GM21717 (cell line): Measurements from ENCODE around the gene FERMT1.

Experiments used
- ATAC-seq: cut with Tn5 transposase; IDR thresholded peaks from one replicate; pipeline ENCODE4 v1.9.1; 2021; ENCODE audit warnings: mild to moderate bottlenecking, moderate library complexity; ENCODE audit not compliant: unreplicated experiment

Gene FERMT1, protein sequence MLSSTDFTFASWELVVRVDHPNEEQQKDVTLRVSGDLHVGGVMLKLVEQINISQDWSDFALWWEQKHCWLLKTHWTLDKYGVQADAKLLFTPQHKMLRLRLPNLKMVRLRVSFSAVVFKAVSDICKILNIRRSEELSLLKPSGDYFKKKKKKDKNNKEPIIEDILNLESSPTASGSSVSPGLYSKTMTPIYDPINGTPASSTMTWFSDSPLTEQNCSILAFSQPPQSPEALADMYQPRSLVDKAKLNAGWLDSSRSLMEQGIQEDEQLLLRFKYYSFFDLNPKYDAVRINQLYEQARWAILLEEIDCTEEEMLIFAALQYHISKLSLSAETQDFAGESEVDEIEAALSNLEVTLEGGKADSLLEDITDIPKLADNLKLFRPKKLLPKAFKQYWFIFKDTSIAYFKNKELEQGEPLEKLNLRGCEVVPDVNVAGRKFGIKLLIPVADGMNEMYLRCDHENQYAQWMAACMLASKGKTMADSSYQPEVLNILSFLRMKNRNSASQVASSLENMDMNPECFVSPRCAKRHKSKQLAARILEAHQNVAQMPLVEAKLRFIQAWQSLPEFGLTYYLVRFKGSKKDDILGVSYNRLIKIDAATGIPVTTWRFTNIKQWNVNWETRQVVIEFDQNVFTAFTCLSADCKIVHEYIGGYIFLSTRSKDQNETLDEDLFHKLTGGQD

GRCh38 chr20:6122873-6123648 lies at the start of gene FERMT1:
TSS of gene FERMT1 (minus strand) at chr20:6123030. CDS start at chr20:6119554, 3,476 bp downstream.
- no peak for ATAC-seq

DNA sequence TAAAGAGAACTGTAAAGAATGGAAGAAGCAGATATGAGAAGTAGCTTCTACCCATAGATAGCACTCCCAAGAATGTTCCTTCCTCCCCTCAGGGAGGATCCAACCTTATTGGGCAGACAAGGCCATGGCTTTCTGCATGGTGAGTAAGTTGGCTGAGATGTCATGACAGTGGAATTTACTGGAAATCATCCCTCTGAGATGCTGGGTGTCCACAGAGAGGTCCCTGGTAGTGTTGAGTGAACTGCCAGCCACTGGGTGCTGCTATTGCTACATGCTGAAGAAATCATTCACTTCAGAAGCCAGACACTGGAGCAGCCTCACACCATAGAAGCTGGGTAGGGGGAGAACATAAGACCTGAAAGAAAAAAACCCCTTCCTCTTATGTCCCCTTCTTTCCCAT lies 46.4 kb upstream of the FERMT1 start:
- ATAC-seq: no peak

DNA sequence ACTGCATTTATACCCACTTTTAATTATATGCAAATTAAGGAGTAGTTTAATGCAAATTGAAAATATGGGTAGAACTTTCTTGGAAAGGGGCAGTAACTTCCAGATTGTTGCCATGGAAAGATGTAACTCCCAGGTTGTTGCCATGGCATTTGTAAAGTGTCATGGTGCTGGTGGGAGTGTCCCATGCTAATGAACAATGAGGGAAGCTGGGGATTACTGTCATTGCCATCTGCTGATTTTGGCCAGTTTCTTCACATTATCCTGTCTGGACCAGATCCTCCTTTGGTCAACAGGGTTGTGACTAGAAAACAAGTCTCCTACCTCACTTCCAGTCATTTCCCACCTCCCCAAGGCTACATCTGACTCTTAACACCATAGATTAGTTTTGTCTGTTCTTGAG lies 45.4 kb upstream of the FERMT1 start:
- no peak for ATAC-seq

- ATAC-seq: no peak
These were observed 42.5 kb upstream of the FERMT1 start for GRCh38 chr20:6165346-6165745.

DNA sequence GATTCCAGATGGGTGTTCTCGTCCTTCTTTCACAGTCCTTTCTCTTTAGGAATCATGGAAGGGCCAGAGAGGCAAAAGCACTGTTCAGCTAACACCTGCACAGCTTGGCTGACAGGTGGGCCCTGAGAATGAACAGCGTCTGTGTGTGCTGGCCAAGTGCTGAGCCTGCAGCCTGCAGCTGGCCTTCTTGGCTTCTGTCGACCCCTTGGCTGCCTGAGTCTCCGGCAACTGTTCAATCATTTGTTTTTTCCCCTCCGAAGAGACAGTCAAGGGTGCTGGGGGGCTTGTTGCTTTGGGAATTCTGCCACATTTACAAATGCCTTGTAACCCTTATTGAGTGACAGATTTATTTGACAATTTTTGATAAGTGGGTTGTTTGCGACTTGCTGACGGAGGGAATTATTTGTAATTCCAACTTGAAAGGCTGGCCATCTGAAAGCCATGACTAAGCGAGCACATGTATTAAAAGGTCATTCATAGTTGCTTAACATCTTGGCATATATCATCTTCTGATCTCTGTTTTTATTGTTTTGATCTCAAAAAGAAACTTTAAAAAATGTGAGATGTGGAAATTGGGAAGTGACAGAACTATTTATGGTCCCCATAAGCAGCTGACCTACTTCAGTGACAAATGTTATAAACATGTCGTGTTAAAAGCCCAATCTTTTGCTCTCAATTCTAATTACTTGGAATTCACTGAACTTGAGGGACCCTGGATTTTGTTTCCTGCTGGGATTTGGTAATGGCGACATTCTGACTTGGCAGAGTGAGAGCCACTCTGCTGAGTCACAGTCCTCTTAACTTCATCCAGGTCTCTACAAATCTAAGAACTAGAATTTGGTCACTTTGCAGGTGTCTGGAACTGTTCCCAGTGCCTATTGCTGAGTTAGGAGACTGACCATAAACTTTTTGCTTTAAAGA lies 41.9 kb upstream of the FERMT1 start:
- no peak for ATAC-seq

- ATAC-seq: no peak
These were observed 37.9 kb upstream of the FERMT1 start for GRCh38 chr20:6160736-6161135.

- no peak for ATAC-seq
These were observed 34.5 kb upstream of the FERMT1 start for GRCh38 chr20:6157345-6157744.

DNA sequence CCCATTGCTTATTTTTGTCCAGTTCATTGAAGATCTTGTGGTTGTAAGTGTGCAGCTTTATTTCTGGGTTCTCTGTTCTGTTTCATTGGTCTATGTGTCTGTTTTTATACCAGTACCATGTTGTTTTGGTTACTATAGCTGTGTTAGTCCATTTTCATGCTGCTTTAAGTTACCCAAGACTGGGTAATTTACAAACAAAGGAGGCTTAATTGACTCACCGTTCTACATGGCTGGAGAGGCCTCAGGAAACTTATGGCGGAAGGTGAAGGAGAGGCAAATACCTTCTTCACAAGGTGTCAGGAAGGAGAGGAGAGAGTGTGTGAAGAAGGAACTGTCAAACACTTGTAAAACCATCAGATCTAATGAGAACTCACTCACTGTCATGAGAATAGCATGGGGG lies 29.9 kb upstream of the FERMT1 start:
- ATAC-seq: no peak

- no peak for ATAC-seq
These were observed 25.2 kb upstream of the FERMT1 start for GRCh38 chr20:6148073-6148472.

GRCh38 chr20:6142348-6142993 lies 19.6 kb upstream of the FERMT1 start:
- ATAC-seq: no peak

- ATAC-seq: no peak
These were observed 18.1 kb upstream of the FERMT1 start for GRCh38 chr20:6140947-6141346.

DNA sequence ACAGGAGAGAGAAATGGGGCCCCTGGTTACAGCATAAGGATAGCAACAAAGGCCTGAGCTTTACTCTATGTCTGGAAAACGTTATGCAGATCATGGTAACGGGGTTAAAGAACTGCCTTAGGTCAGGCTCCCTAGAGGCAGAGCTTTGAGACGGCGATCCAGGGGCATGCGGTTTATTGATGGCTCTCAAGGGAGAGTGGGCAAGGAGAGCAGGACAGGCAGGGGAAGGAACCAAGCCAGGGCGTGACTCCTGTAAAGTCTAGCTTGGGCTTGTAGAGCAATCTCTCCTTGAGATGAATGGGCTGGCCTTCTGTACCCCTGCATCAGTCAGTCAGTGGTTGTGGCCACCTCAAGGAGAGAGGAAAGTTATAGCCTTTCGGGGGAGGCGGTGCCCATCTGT lies 12.5 kb upstream of the FERMT1 start:
- ATAC-seq: no peak

DNA sequence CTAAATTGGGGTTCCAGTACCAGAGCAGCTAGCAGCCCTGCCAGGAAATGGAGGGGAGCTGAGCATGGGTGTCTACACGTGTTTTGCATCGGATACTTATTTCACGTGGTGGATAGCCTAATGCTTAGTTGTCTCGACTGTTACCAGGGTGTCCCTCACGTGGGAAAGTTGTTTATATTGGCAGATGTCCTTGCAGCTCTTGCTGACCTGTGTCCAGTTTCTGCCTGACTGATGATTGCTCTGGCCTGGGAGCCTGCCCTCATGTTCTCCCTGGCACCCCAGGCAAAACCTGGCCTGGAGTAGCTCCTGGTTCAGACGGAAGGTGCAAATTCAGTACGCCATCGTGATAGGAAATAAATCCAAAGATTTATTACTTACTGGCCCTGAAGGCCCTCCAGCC lies 11.8 kb upstream of the FERMT1 start:
- ATAC-seq: no peak

DNA sequence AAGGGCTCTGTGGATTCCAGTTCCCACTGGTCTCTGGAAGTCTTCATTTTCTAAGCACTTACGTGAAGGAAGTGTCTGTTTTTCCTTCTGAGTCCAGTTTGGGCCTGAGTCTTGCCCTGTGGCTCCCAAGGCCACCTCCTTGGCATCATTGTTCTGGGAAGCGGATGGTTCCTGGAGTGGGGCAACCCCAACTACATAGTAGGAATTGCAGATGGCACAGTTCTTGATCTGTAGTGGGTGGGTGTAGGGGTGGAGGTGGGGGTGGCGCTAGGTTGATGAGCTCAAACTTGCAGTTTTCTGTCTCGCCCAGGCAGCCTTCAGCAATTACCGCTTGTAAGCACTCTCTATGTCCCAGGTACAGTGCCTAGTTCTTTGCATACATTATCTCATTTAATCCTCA lies 7.2 kb upstream of the FERMT1 start:
- no peak for ATAC-seq

- no peak for ATAC-seq
These were observed 5.0 kb upstream of the FERMT1 start for GRCh38 chr20:6127825-6128224.

DNA sequence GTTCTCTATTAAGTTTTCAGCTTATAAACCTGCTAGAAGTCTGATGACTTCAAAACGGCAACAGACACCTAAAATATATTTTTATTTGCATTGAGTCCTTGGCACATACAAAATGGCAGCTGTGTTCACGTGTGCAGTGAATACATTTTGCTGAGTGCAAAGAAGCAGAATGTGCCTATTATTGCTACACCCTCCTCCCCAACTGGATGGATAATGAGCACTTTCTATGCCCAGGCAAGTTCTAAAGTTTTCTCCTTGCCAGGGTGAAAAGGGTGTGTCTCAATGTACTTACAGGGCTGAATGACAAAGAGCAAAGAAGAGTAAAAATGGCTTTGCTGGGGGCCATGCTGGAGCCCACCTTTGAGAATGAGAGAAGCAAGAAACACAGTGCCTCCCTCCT lies 4.0 kb upstream of the FERMT1 start:
- no peak for ATAC-seq

DNA sequence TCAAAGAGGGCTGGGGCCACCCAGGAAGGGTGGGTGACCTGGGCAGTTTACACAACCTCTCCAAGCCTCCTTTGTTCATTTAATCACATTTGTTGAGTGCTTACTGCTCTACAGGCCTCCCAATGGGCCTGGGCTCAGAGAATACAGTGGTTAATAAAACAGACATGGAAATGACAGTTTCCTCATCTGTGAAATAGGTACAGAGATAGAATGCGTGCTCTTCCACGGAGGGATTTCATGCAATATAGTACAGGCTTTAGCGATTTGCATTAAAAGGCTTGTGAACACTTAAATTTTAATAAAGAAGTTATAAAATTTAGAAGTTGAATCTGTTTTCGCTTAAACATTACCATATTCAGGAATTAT lies 802 bp upstream of the FERMT1 start:
- no peak for ATAC-seq

DNA sequence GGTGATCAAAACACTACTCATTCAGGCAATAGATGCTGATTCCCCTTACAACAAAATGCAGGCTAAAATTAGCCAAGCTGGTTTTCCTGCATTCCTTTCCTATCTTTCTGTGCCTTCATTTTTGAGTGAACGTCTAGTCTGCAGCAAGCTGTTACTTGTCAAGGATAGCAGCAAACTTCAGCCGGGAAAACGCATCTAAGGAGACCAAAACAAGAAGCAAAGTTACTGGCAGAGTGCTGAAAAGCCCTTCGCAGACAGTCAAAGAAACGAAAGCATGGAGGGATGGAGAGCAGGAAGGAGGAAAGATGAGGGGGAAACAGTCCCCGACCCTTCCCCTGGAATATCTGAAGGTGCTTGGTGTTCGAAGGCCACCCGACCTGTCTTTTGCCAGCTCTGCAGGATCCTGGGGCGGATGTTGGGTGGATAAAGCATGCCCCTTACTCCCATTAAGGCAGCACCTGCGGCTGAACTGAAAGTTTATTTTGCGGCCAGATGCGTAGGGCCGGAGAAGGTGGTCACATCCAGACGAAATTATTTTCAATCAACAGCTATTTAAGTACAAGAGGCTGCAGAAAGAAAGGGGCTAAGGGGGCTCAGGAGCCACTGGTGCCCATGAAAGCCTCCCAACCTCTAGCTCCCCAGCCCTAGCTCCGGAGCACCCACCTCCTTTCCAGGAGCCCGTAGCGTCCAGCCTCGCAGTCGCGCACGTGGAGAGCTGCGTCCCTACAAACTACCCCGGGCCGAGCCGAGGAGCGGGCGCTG lies 538 bp downstream of the FERMT1 start:
- no peak for ATAC-seq

- no peak for ATAC-seq
These were observed 1.3 kb downstream of the FERMT1 start for GRCh38 chr20:6121504-6121903.
